ENCODE measurements around the gene RAB41.
"Not testable (repeated sequence)": the region's sequence is repeated elsewhere in the genome, so short reads cannot be mapped to it uniquely, and the experiment has no call there.

The RAB41 gene

GRCh38 chrX:70281951-70282350 lies at the start of gene RAB41:
RAB41 (plus strand) TSS chrX:70282172; CDS start chrX:70282218, 46 bp downstream.
- no peak for DNase-seq

DNA sequence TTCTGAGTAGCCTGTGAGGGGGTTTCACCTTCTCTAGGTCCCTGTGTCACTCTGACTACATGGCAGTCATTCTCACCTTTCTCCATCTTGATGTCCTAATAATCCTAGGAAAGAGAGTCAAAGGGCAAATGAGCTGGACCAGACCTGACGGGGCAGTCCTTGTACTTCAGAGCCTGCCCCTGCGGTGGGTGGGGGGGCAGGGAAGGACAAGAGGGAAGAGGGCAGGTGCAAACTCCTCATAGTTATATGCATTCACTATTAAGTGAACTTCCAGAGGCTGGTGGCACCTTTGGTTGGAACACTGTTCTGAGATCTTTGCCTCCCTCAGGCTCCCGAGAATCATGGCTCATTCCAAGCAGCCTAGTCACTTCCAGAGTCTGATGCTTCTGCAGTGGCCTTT lies 47.6 kb upstream of the RAB41 start, which contains the start of gene AWAT1:
Gene AWAT1, plus strand, starts transcription at position 301 of the 400 bp plus-strand sequence. Its CDS starts 41 bp downstream, at position 342.
- DNase-seq = no peak

- DNase-seq = no peak
Observed at GRCh38 chrX:70240751-70241150, 41.2 kb upstream of the RAB41 start.

DNA sequence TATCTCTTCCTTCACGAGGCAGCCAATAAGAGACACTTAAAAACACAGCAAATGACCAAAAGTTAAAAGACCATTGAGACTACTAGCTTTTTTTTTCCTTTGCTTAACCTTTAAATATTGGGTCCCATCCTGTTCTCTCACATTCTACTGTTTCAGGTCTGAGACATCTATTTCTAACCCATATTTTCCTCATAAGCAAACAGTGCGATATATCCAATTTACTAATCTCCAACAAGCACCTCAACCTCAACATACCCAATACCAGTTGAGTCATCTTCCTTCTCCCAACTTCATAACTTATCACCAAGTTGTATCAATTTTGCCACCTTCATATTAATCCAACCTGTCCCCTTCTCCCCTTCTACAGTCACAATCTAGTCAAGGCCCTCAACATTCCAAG lies 40.5 kb upstream of the RAB41 start:
- DNase-seq = no peak

- not testable (repeated sequence) for DNase-seq
Observed at GRCh38 chrX:70243601-70244000, 38.4 kb upstream of the RAB41 start.

GRCh38 chrX:70244881-70245280 lies 37.1 kb upstream of the RAB41 start:
- no peak for DNase-seq

GRCh38 chrX:70247252-70247651 lies 34.7 kb upstream of the RAB41 start:
- no peak for DNase-seq

GRCh38 chrX:70252491-70252890 lies 29.5 kb upstream of the RAB41 start:
- no peak for DNase-seq

- peak; percentile 23 for DNase-seq
Observed at GRCh38 chrX:70253377-70254062, 28.5 kb upstream of the RAB41 start.

GRCh38 chrX:70254063-70254400 lies 27.9 kb upstream of the RAB41 start:
- no peak for DNase-seq

DNA sequence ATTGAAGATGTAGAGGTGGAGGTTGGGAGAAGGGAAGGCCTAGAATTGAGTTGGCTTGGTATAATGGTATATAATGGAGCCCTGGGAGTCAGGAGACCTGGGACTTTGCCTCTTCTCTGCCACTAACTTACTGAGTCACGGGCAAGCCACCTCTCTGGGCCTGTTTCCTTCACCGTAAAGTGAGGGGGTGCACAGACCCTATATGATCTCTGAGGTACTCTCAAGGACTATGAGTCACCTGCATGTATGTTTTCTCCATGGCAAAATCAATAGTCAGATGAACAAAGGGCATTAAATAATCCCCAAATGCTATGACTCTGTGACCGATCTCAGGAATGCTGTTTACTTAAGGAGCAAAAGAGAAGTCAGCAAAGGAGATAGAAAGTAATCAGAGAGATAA lies 27.1 kb upstream of the RAB41 start:
- no peak for DNase-seq

DNA sequence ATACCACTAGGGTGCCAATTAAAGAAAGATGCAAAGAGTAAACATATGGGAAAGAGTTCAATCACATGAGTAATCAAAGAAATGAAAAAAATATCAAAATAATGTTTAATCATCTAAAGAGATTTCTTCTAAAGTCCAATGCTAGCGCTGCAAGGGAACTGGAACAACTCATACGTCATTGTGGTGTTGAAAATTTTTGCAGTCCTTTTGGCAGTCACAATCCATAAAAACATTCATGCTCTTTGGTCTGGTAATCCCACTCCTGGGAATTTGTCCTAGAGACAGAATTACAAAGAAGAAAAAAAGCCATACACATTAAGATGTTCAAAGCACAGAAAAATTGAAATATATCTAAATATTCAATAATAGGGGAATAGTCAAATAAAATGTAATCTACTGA lies 26.5 kb upstream of the RAB41 start:
- no peak for DNase-seq

DNA sequence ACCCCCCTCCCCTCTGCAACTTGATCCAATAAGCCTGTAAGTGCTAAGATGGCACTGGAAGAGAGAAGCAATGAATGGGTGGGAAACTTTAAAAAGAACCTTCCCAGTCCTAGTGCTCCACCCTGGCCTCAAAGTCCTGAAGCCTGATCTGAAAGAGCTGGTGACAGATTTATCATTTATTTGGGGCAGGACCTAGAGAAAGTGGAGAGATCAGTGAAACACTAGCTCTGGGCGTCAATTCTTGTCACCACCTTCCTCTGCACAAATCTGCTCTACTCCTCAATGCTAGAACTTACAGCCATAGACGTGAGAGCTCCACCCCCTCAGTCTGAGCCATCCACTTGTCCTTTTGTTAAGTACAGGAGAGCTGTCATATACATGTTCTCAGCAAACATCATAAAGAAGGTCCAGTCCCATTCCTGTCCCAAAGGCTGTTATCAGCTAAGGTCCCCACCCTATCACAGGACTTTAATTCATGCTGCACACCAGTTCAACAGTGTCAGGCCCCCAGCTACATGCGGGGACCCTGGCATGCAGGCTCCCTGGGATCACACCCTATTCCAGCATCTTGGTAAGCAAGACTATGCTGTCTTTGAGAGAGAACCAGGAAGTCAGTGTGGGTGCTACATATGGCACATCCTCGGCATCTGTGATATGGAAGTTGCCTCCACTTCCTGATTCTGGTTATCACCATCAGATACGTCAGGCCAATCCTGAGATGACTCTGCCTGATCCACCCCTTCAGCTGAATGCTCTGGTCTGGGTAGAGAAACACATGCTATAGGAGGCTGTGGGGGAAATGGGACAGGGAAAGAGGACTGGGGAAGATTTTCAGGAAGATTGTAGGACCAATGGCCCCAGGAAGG lies 24.3 kb upstream of the RAB41 start:
- no peak for DNase-seq

GRCh38 chrX:70260104-70260503 lies 21.9 kb upstream of the RAB41 start, which contains the start of gene P2RY4:
P2RY4 (minus strand) TSS chrX:70260204; CDS start chrX:70259624, 580 bp downstream.
- no peak for DNase-seq

GRCh38 chrX:70262952-70263567 lies 18.9 kb upstream of the RAB41 start:
- DNase-seq = peak; percentile 20

DNA sequence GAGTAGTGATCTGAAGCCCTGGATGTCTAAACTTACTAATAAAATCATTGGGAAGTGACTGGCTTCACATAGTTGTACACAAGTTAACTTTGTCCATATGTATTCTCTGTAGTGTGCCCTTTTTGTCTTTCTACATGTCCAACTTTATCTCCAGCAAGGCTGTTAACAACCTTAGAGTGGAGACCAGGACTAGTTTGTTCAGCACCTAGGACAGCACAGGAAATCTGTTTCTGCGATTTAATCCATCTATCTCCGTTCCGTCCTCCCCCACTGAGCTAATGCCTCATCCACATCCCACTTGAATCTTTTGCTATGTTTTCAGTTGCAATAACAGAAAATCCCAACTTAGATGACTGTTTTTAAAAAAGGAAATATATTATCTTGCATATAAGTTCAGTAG lies 17.2 kb upstream of the RAB41 start:
- DNase-seq = no peak

GRCh38 chrX:70268034-70268433 lies 13.9 kb upstream of the RAB41 start, which contains the start of gene ARR3:
ARR3 (plus strand) TSS chrX:70268334; CDS start chrX:70269386, 1,052 bp downstream.
- DNase-seq = no peak

- not testable (repeated sequence) for DNase-seq
Observed at GRCh38 chrX:70274029-70274428, 7.9 kb upstream of the RAB41 start.

GRCh38 chrX:70279081-70279480 lies 2.9 kb upstream of the RAB41 start:
- no peak for DNase-seq

GRCh38 chrX:70280573-70280972 lies 1.4 kb upstream of the RAB41 start:
- DNase-seq = no peak

GRCh38 chrX:70289168-70289792 lies 7.3 kb downstream of the RAB41 start:
- DNase-seq = no peak

- DNase-seq = peak; percentile 64
Observed at GRCh38 chrX:70289793-70290770, 8.1 kb downstream of the RAB41 start, which contains the start of the genes KIF4A and PDZD11. KIF4A (plus strand) TSS chrX:70290104; CDS start chrX:70290459, 355 bp downstream. PDZD11 (minus strand) TSS chrX:70289927; CDS start chrX:70289341, 586 bp downstream.
